GM12878 (cell line): ENCODE measurements around the gene LANCL1. TPM values are rescaled to one million over a fixed set of nuclear protein-coding genes. Genes with fewer than 3 reads are reported as not detected.

ENCODE experiments used
- ATAC-seq: fragments of 200-7000 bp; cut with Tn5 transposase; 3 replicates; pipeline ENCODE4 v1.9.1; 2020; ENCODE audit warnings: mild to moderate bottlenecking, moderate library complexity
- BruUV-seq: library from RNA; stranded (reverse); fragments of 400-500 nt; replicated peaks from 2 replicates; lab custom pipeline; 2021; lab: Mats Ljungman, UMichigan
- CTCF ChIA-PET: fragments of 300-600 bp; sonication (Branson Sonifier 250); formaldehyde crosslinking; extraction: SDS; loops from one replicate; lab custom pipeline; 2021; ENCODE audit warnings: inconsistent platforms; lab: Yijun Ruan, JAX
- POLR2A ChIA-PET: fragments of 350-600 bp; formaldehyde crosslinking; extraction: SDS; loops from one replicate; lab custom pipeline; 2021; ENCODE audit warnings: inconsistent platforms; lab: Charles Lee
- RAD21 ChIA-PET: fragments of 300-600 bp; sonication (Branson Sonifier 250); formaldehyde crosslinking; loops from one replicate; lab custom pipeline; 2023; ENCODE audit warnings: antibody characterized with exemption; ENCODE audit not compliant: unreplicated experiment; lab: Charles Lee
- SMC1A ChIA-PET: fragments of 300-600 bp; sonication (Branson Sonifier 250); formaldehyde crosslinking; loops from one replicate; lab custom pipeline; 2023; ENCODE audit not compliant: unreplicated experiment, uncharacterized antibody; lab: Charles Lee
- DNase-seq: peaks from one replicate; pipeline ENCODE4 v3.0.0-alpha.2; 2011; ENCODE audit warnings: low read depth, low spot score
- FAIRE-seq: peaks from 3 replicates; lab custom pipeline; 2011; peaks lifted over from hg19 to GRCh38; lab: Jason Lieb, UNC
- H2AFZ ChIP-seq: 2 replicates; pipeline ENCODE4 v1.6.0; 2011; ENCODE audit warnings: low read depth, low read length, control low read depth; ENCODE audit not compliant: control insufficient read depth
- H3K27ac ChIP-seq: 2 replicates; pipeline ENCODE4 v1.5.1; 2011; ENCODE audit warnings: control low read depth; ENCODE audit not compliant: control insufficient read depth, insufficient read depth
- H3K27me3 ChIP-seq, 2 experiments: replicated peaks in 1 of 2; 2 replicates each; pipeline versions ENCODE4 v1.6.0 to v1.6.1; 2011; ENCODE audit warnings: low read length in 1 of 2; ENCODE audit not compliant: control insufficient read depth in 2 of 2, insufficient read depth in 2 of 2
- H3K36me3 ChIP-seq, 2 experiments: 2 replicates each; pipeline ENCODE4 v1.5.1; 2011; ENCODE audit warnings: low read length in 1 of 2; ENCODE audit not compliant: control insufficient read depth in 2 of 2, insufficient read depth in 2 of 2
- H3K4me1 ChIP-seq: 2 replicates; pipeline ENCODE4 v1.6.1; 2011; ENCODE audit warnings: mild to moderate bottlenecking, low read length, moderate library complexity, mixed read lengths; ENCODE audit not compliant: control insufficient read depth, insufficient read depth
- H3K4me2 ChIP-seq: 2 replicates; pipeline ENCODE4 v1.6.0; 2011; ENCODE audit warnings: control low read depth; ENCODE audit not compliant: control insufficient read depth, insufficient read depth
- H3K4me3 ChIP-seq: fragments of 200-600 bp; sonication (generic); 2 replicates; pipeline ENCODE4 v1.5.1; 2016
- H3K79me2 ChIP-seq: 2 replicates; pipeline ENCODE4 v1.6.0; 2011; ENCODE audit warnings: low read length; ENCODE audit not compliant: control insufficient read depth, insufficient read depth
- H3K9ac ChIP-seq: 2 replicates; pipeline ENCODE4 v1.8.0; 2011; ENCODE audit warnings: low read length, control low read depth, mixed read lengths; ENCODE audit not compliant: control insufficient read depth, insufficient read depth
- H3K9me3 ChIP-seq: replicated peaks from 3 replicates; pipeline ENCODE4 v1.5.1; 2011; ENCODE audit warnings: mild to moderate bottlenecking, low read length; ENCODE audit not compliant: control insufficient read depth, insufficient read depth
- H4K20me1 ChIP-seq: 2 replicates; pipeline ENCODE4 v1.6.0; 2011; ENCODE audit not compliant: control insufficient read depth, insufficient read depth
- BCL11A ChIP-seq: IDR thresholded peaks from 2 replicates; pipeline ENCODE4 v1.6.1; 2011; ENCODE audit warnings: low read depth, low read length
- ZNF207 ChIP-seq: fragments of 450-650 bp; IDR thresholded peaks from 2 replicates; pipeline ENCODE4 v1.6.1; 2014; ENCODE audit warnings: antibody characterized with exemption, mild to moderate bottlenecking, borderline replicate concordance
- ZNF384 ChIP-seq: IDR thresholded peaks from 2 replicates; pipeline ENCODE4 v1.6.1; 2012; ENCODE audit warnings: low read depth, mild to moderate bottlenecking, low read length, improper control_type of control experiment, borderline replicate concordance
- WGBS: methylation state at CpG from one replicate; pipeline ENCODE4 v1.1.6; 2016; ENCODE audit warnings: low lambda C conversion rate; ENCODE audit not compliant: insufficient replicate concordance, insufficient coverage; ENCODE audit errors: missing lambda C conversion rate; 5-methylcytosine and 5-hydroxymethylcytosine counted together
- in situ Hi-C: fragments of 300-500 bp; cut with MboI; formaldehyde crosslinking; loops from 9 replicates; pipeline ENCODE4 v1.14.3; 2018; ENCODE audit warnings: mixed read lengths
- intact Hi-C: fragments of 100-400 bp; cut with micrococcal nuclease; formaldehyde crosslinking; loops from one replicate; pipeline ENCODE4 v1.14.2; 2022; ENCODE audit not compliant: unreplicated experiment
- polyA plus RNA-seq, 11 experiments: library from polyadenylated mRNA; depleted of rRNA in 4 of 11; unstranded in 6 of 11; stranded (reverse) in 5 of 11; fragments of >200 nt; fragmentation: Nextera tagmentation in 4 of 11; fragmentation: Illumina TruSeq in 1 of 11; extraction: Ambion mirVana in 4 of 11; extraction: Trizol in 1 of 11; gene quantifications; 1 replicate in 1 of 11; 2 replicates in 10 of 11; pipeline versions ENCODE4 v1.2.1 to v1.2.3, GENCODE V29; 2011 to 2016; ENCODE audit warnings: inconsistent platforms in 2 of 11, missing spikeins in 2 of 11, low read depth in 1 of 11
- total RNA-seq, 4 experiments: library from RNA; depleted of rRNA in 3 of 4; stranded (reverse); fragments of >200 nt in 3 of 4; fragmentation: Illumina TruSeq in 1 of 4; extraction: Trizol in 1 of 4; gene quantifications; 2 replicates each; pipeline versions ENCODE4 v1.2.1 to v1.2.3, GENCODE V29; 2013 to 2021
- TF ChIP-seq, protein P1 (sequence below): fragments of 450-650 bp; IDR thresholded peaks from 2 replicates; pipeline ENCODE4 v1.6.1; 2018; ENCODE audit warnings: mild to moderate bottlenecking, low read depth, moderate library complexity; ENCODE audit not compliant: partially characterized antibody
- TF ChIP-seq, protein P2 (sequence below): fragments of 450-650 bp; IDR thresholded peaks from 2 replicates; pipeline ENCODE4 v1.6.1; 2017; ENCODE audit warnings: mild to moderate bottlenecking, moderate library complexity

The LANCL1 gene
- total and polyA plus RNA-seq, 10 of the 15 experiments (the other 5 are each of a cell fraction or from before 2014, with no cell fraction given) = 13.6 to 79.1 (median 26.9) TPM

GRCh38 chr2:210480079-210480478, 3.5 kb upstream of the LANCL1 start:
- no peak overlapping the region for H2AFZ ChIP-seq
- TF ChIP-seq, protein P1, sequence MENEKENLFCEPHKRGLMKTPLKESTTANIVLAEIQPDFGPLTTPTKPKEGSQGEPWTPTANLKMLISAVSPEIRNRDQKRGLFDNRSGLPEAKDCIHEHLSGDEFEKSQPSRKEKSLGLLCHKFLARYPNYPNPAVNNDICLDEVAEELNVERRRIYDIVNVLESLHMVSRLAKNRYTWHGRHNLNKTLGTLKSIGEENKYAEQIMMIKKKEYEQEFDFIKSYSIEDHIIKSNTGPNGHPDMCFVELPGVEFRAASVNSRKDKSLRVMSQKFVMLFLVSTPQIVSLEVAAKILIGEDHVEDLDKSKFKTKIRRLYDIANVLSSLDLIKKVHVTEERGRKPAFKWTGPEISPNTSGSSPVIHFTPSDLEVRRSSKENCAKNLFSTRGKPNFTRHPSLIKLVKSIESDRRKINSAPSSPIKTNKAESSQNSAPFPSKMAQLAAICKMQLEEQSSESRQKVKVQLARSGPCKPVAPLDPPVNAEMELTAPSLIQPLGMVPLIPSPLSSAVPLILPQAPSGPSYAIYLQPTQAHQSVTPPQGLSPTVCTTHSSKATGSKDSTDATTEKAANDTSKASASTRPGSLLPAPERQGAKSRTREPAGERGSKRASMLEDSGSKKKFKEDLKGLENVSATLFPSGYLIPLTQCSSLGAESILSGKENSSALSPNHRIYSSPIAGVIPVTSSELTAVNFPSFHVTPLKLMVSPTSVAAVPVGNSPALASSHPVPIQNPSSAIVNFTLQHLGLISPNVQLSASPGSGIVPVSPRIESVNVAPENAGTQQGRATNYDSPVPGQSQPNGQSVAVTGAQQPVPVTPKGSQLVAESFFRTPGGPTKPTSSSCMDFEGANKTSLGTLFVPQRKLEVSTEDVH = no peak
- TF ChIP-seq ZNF384 = no peak
- no peak for TF ChIP-seq ZNF207
- no peak for TF ChIP-seq BCL11A
- TF ChIP-seq, protein P2, sequence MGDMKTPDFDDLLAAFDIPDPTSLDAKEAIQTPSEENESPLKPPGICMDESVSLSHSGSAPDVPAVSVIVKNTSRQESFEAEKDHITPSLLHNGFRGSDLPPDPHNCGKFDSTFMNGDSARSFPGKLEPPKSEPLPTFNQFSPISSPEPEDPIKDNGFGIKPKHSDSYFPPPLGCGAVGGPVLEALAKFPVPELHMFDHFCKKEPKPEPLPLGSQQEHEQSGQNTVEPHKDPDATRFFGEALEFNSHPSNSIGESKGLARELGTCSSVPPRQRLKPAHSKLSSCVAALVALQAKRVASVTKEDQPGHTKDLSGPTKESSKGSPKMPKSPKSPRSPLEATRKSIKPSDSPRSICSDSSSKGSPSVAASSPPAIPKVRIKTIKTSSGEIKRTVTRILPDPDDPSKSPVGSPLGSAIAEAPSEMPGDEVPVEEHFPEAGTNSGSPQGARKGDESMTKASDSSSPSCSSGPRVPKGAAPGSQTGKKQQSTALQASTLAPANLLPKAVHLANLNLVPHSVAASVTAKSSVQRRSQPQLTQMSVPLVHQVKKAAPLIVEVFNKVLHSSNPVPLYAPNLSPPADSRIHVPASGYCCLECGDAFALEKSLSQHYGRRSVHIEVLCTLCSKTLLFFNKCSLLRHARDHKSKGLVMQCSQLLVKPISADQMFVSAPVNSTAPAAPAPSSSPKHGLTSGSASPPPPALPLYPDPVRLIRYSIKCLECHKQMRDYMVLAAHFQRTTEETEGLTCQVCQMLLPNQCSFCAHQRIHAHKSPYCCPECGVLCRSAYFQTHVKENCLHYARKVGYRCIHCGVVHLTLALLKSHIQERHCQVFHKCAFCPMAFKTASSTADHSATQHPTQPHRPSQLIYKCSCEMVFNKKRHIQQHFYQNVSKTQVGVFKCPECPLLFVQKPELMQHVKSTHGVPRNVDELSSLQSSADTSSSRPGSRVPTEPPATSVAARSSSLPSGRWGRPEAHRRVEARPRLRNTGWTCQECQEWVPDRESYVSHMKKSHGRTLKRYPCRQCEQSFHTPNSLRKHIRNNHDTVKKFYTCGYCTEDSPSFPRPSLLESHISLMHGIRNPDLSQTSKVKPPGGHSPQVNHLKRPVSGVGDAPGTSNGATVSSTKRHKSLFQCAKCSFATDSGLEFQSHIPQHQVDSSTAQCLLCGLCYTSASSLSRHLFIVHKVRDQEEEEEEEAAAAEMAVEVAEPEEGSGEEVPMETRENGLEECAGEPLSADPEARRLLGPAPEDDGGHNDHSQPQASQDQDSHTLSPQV = no peak
- TF ChIP-seq, all 136 proteins: peak for 0
- ChIA-PET POLR2A (no interaction called here), SMC1A (interaction anchor here (1.7 kb wide), 1 partner anchor 23 kb away, joined by 12 read pairs; no protein-coding TSS in a partner anchor), CTCF (interaction anchor here (1.2 to 2.6 kb wide), 3 partner anchors 19 to 25 kb away, joined by 3 to 14 read pairs (median 7); no protein-coding TSS in a partner anchor), RAD21 (no interaction called here)
- BruUV-seq = no TSS peak
- Histone ChIP-seq H3K27me3 (no peaks in the 10 kb centered on the region), H3K79me2 (peaks cover 3% of the 10 kb centered on the region), H3K9ac (no peak overlapping the region), H3K9me3 (no peaks in the 10 kb centered on the region; the same call in 1 of the 3 replicates), H4K20me1 (no peaks in the 10 kb centered on the region), H3K36me3 (no peaks in the 10 kb centered on the region), H3K4me2 (no peak overlapping the region), H3K27ac (no peak overlapping the region), H3K4me1 (no peaks in the 10 kb centered on the region), H3K4me3 (no peak overlapping the region)
- FAIRE-seq (no peak), DNase-seq (no peak), ATAC-seq (no peak)
- in situ Hi-C loops = no loop called here
- intact Hi-C loops = no loop called here
- WGBS = 55% methylated on average over 3 of the region's 3 CpGs
